Common myeloid progenitor, CD34-positive (primary cell): ENCODE results near the gene EFCAB12.

Experiments
- CTCF ChIA-PET: fragments of 350-600 bp; sonication (Branson Sonifier 250); formaldehyde crosslinking; loops from one replicate; lab custom pipeline; 2021; ENCODE audit warnings: antibody characterized with exemption; lab: Charles Lee
- POLR2A ChIA-PET: fragments of 350-600 bp; sonication (Branson Sonifier 250); formaldehyde crosslinking; loops from one replicate; lab custom pipeline; 2021; ENCODE audit warnings: antibody characterized with exemption; lab: Charles Lee
- DNase-seq, 3 donors: peaks; one replicate each; pipeline versions ENCODE4 v3.0.0 to v3.0.0-alpha.2; 2013
- H3K27ac ChIP-seq, 2 experiments: 1 replicate in 1 of 2; 2 replicates in 1 of 2; pipeline ENCODE4 v1.7.0; 2013; ENCODE audit warnings: inconsistent platforms in 2 of 2, low read length in 2 of 2, mild to moderate bottlenecking in 2 of 2, low read depth in 1 of 2, moderate library complexity in 1 of 2; ENCODE audit not compliant: severe bottlenecking in 2 of 2, insufficient read depth in 1 of 2, poor library complexity in 1 of 2
- H3K27me3 ChIP-seq, 5 experiments: replicated peaks in 2 of 5; 1 replicate in 3 of 5; 2 replicates in 2 of 5; pipeline versions ENCODE4 v1.6.1 to v1.7.0; 2013; ENCODE audit warnings: low read length in 4 of 5, mild to moderate bottlenecking in 2 of 5, moderate library complexity in 2 of 5, inconsistent platforms in 1 of 5; ENCODE audit not compliant: insufficient read depth in 5 of 5, control insufficient read depth in 4 of 5
- H3K36me3 ChIP-seq, 4 experiments: 1 replicate in 2 of 4; 2 replicates in 2 of 4; pipeline versions ENCODE4 v1.6.1 to v1.7.0; 2013; ENCODE audit warnings: low read length in 3 of 4, control low read depth in 1 of 4, mild to moderate bottlenecking in 1 of 4; ENCODE audit not compliant: control insufficient read depth in 4 of 4, insufficient read depth in 4 of 4
- H3K4me1 ChIP-seq, 4 experiments: 1 replicate in 3 of 4; 2 replicates in 1 of 4; pipeline versions ENCODE4 v1.6.1 to v1.7.1; 2013; ENCODE audit warnings: low read length in 3 of 4, mild to moderate bottlenecking in 3 of 4, control low read depth in 1 of 4, inconsistent platforms in 1 of 4, moderate library complexity in 1 of 4; ENCODE audit not compliant: control insufficient read depth in 4 of 4, insufficient read depth in 4 of 4; ENCODE audit errors: control extremely low read depth in 1 of 4
- H3K4me3 ChIP-seq, 7 experiments: 1 replicate in 4 of 7; 2 replicates in 3 of 7; pipeline versions ENCODE4 v1.5.1 to v1.7.0; 2013; ENCODE audit warnings: mild to moderate bottlenecking in 7 of 7, low read length in 6 of 7, moderate library complexity in 6 of 7, inconsistent platforms in 2 of 7, low read depth in 2 of 7, control low read depth in 1 of 7; ENCODE audit not compliant: insufficient read depth in 4 of 7, control insufficient read depth in 1 of 7; ENCODE audit errors: extremely low read depth in 1 of 7
- H3K9me3 ChIP-seq, 5 experiments: 1 replicate in 4 of 5; 2 replicates in 1 of 5; pipeline versions ENCODE4 v1.6.1 to v1.7.1; 2013; ENCODE audit warnings: low read length in 4 of 5, mild to moderate bottlenecking in 2 of 5, inconsistent platforms in 1 of 5, low read depth in 1 of 5, moderate library complexity in 1 of 5; ENCODE audit not compliant: control insufficient read depth in 4 of 5, insufficient read depth in 2 of 5; ENCODE audit errors: control extremely low read depth in 1 of 5
- WGBS: methylation state at CpG from one replicate; pipeline ENCODE4 v1.1.5; 2013; ENCODE audit not compliant: insufficient coverage; 5-methylcytosine and 5-hydroxymethylcytosine counted together

EFCAB12 gene

DNA sequence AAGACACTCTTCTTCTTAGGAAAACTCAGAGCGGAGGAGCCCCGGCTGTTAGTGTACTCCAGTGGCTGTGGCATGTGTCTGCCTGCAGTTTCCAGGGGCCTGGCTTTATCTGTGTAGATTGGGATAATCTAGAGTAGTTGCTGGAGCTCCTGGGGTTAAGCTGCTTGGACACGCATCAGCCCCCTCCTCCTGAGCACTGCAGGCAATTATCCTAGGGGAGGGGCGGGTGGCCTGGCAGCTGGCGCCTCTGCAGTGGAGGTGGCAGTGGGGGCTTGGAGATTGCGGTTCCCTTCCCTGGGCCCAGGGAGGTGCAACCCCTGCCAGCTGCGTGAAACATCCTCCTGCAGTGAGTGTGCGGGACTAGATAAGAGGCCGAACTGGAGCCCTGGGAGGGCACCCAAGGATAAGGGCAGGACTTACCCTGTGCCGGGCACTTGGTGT is 68.2 kb downstream of the EFCAB12 start:
- Histone ChIP-seq H3K27me3 (no peaks in the 10 kb centered on the region), H3K4me1 (peaks cover 0 to 10% (median 6%) of the 10 kb centered on the region in 4 experiments), H3K27ac (no peak overlapping the region), H3K36me3 (no peaks in the 10 kb centered on the region), H3K9me3 (peaks cover 0 to 8% (median 3%) of the 10 kb centered on the region in 5 experiments), H3K4me3 (no peak overlapping the region)
- WGBS: 86% methylated on average over 7 of the region's 10 CpGs
- ChIA-PET POLR2A (no interaction called here), CTCF (no interaction called here)
- no peak for DNase-seq

DNA sequence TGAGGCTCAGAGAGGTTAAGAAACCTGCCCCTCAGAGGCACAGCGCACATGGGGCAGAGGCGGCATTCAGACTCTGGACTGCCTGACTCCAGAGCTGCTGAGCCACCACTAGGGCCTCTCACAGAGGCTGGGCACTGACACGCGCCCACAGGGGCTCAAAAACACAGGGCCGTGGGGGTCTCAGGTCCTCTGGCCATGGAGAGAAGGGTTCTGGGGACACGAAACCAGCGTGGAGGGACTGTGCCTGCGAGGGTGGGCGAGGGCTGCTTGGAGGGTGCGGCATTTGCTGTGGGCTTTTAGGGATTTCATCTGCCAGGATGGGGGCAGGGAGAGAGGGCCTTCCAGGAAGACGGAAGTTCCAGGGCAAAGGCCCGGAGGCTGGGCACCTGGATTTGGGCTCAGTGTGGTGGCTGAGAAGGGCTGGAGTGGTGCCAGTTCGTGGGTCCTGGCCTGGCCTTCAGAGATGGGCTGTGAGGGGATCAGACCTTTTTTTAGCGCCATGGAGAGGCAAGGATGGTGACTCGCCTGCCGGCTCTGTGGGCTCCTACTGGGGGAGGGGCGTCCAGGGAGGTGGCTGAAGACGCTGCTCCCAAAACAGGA is 69.6 kb downstream of the EFCAB12 start:
- Histone ChIP-seq H3K9me3 (no peaks in the 10 kb centered on the region), H3K4me1 (no peaks in the 10 kb centered on the region), H3K36me3 (no peaks in the 10 kb centered on the region), H3K27me3 (no peaks in the 10 kb centered on the region), H3K27ac (no peak overlapping the region), H3K4me3 (no peak overlapping the region)
- ChIA-PET CTCF (interaction anchor here (1.4 kb wide), 1 partner anchor 9 kb away, joined by 4 read pairs; no protein-coding TSS in a partner anchor), POLR2A (interaction anchor here (1.0 kb wide), 1 partner anchor 42 kb away, joined by 3 read pairs; no protein-coding TSS in a partner anchor)
- 93% methylated on average over 17 of the region's 18 CpGs for WGBS
- no peak for DNase-seq

- CTCF ChIA-PET: interaction anchor here (1.4 kb wide), 1 partner anchor 9 kb away, joined by 4 read pairs; no protein-coding TSS in a partner anchor
These were observed 70.2 kb downstream of the EFCAB12 start for GRCh38 chr3:129358177-129358771.

DNA sequence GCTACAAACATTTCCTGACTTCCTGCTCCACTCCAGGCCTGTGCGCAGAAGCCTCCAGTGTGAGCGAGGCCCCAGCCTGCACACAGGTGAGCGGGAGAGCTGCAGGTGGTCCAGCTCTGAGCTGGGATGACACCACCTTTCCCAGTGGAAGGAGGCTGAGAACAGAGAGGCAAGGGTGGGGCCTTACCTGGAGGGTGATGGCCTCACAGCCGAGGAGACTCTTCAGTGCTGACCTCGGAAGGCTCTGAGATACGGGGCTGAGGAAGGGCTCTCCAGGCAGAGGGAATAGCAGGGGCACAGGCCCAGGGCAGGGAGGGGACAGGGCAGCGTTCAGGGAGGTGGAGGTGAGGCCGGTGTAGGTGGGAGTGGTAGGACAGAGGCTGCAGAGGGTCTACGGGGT is 70.8 kb downstream of the EFCAB12 start:
- CTCF ChIA-PET: interaction anchor here (1.4 kb wide), 1 partner anchor 10 kb away, joined by 4 read pairs; no protein-coding TSS in a partner anchor
- POLR2A ChIA-PET: interaction anchor here (1.0 kb wide), 1 partner anchor 41 kb away, joined by 3 read pairs; no protein-coding TSS in a partner anchor
- Histone ChIP-seq H3K27ac (no peak overlapping the region), H3K27me3 (no peaks in the 10 kb centered on the region), H3K9me3 (no peaks in the 10 kb centered on the region), H3K36me3 (no peaks in the 10 kb centered on the region), H3K4me3 (no peak overlapping the region), H3K4me1 (peaks cover 0 to 4% (median 2%) of the 10 kb centered on the region in 4 experiments)
- no peak for DNase-seq
- WGBS: 97% methylated on average over 7 of the region's 9 CpGs

More at GRCh38 chr3:129358177-129358771, 70.2 kb downstream of the EFCAB12 start:
- DNase-seq: no peak
- POLR2A ChIA-PET: interaction anchor here (1.0 kb wide), 1 partner anchor 41 kb away, joined by 3 read pairs; no protein-coding TSS in a partner anchor
- no peaks in the 10 kb centered on the region for H3K9me3 ChIP-seq
- no peaks in the 10 kb centered on the region for H3K27me3 ChIP-seq
- H3K27ac ChIP-seq: no peak overlapping the region
- no peaks in the 10 kb centered on the region for H3K36me3 ChIP-seq
- 94% methylated on average over 12 of the region's 13 CpGs for WGBS
- H3K4me3 ChIP-seq: no peak overlapping the region
- H3K4me1 ChIP-seq: peaks cover 0 to 1% (median under 1%) of the 10 kb centered on the region in 4 experiments

DNA sequence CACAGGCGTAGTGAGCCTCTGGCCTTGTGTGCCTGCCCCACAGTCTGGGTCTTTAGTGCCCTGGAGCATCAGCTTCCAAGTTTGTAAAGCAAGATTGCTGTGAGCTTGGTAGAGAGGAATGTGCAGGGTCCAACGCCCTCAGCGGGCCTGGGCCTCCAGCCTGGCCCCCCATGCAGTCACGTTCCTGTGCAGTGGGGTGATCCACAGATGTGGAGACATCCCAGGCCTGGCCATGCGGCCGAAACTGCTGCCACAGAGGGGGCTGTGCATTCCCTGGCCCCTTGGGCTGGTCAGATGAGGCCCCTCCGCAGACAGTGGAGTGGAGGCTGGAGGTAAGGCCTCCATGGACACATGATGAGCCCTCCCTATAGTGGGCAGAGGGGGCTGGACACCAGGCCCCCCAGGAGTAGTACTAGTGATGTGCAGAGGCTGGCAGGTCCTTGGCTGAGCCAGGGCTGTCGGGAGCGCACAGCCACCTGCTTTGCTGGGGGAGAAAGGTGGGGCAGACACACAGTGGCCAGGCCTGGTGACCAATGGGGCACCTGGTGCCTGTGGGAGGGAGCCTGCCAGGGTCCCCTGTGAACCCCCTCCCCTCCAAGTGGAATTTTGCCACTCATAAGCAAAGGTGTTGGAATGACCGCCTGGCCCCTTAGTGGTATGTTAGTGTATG is 71.5 kb downstream of the EFCAB12 start:
- WGBS: 95% methylated on average over 7 of the region's 10 CpGs
- ChIA-PET CTCF (interaction anchor here (1.0 kb wide), 1 partner anchor 21 kb away, joined by 3 read pairs; no protein-coding TSS in a partner anchor), POLR2A (no interaction called here)
- H3K27ac ChIP-seq: no peak overlapping the region
- peaks cover 0 to 4% (median 2%) of the 10 kb centered on the region in 4 experiments for H3K4me1 ChIP-seq
- no peaks in the 10 kb centered on the region for H3K27me3 ChIP-seq
- DNase-seq: no peak
- H3K36me3 ChIP-seq: no peaks in the 10 kb centered on the region
- H3K9me3 ChIP-seq: no peaks in the 10 kb centered on the region
- no peak overlapping the region for H3K4me3 ChIP-seq

DNA sequence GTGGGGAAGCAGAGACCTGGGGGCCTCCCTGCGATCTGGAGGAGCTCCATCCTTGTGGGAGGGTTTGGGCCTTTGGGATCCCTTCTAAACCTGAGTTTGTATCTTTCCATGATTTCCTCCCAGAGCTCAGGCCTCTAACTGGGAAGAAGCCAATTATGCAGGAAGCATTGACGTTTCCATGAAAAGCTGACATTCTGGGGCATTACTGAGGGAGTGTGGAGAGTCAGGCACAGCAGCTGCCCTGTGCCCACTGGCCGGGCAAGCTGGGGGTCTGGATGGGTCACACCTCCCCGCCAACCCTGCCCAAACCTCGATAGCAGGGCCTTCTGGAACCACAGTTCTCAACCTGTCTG is 74.9 kb downstream of the EFCAB12 start:
- Histone ChIP-seq H3K27ac (no peak overlapping the region), H3K27me3 (no peaks in the 10 kb centered on the region), H3K9me3 (no peaks in the 10 kb centered on the region), H3K4me1 (peaks cover 0 to 8% (median 3%) of the 10 kb centered on the region in 4 experiments), H3K36me3 (no peaks in the 10 kb centered on the region), H3K4me3 (no peak overlapping the region)
- no peak for DNase-seq
- 93% methylated on average over 4 of the region's 5 CpGs for WGBS
- CTCF ChIA-PET: interaction anchor here (0.9 to 1.5 kb wide), 4 partner anchors 16 to 30 kb away, joined by 3 read pairs; no protein-coding TSS in a partner anchor
- POLR2A ChIA-PET: no interaction called here
